ENCODE data around the gene TYW1B. TPM values are rescaled to one million over a fixed set of nuclear protein-coding genes. Genes with fewer than 3 reads are reported as not detected.
"Not testable (repeated sequence)": the region's sequence is repeated elsewhere in the genome, so short reads cannot be mapped to it uniquely, and the experiment has no call there.

TYW1B gene
- total and polyA plus RNA-seq, 5 experiments from 2014 or later: 0.80 to 7.0 (median 2.4) TPM

- POLR2A ChIA-PET: not testable (repeated sequence)
- H3K36me3 Mint-ChIP-seq: peaks cover 27 to 62% (median 51%) of the 10 kb centered on the region in 3 donors
Measured at GRCh38 chr7:72584576-72584975, 243.4 kb downstream of the TYW1B start.

GRCh38 chr7:72583620-72584361 is 244.2 kb downstream of the TYW1B start:
- H3K27me3 Mint-ChIP-seq, POLR2A ChIA-PET, H3K4me3 Mint-ChIP-seq, H3K4me1 Mint-ChIP-seq, DNase-seq, ATAC-seq: not testable (repeated sequence)
- H3K27ac Mint-ChIP-seq: peak overlapping the region in 1 of 10 donors; percentile 5
- peaks cover 27 to 59% (median 50%) of the 10 kb centered on the region in 3 donors for H3K36me3 Mint-ChIP-seq
- peaks cover 0 to 40% (median 11%) of the 10 kb centered on the region in 9 donors for H3K9me3 Mint-ChIP-seq

More at GRCh38 chr7:72584576-72584975, 243.4 kb downstream of the TYW1B start:
- peaks cover 0 to 43% (median 13%) of the 10 kb centered on the region in 9 donors for H3K9me3 Mint-ChIP-seq
- not testable (repeated sequence) for H3K4me3 Mint-ChIP-seq, H3K27ac Mint-ChIP-seq, ATAC-seq, DNase-seq, H3K27me3 Mint-ChIP-seq, H3K4me1 Mint-ChIP-seq

GRCh38 chr7:72580142-72580770 is 247.7 kb downstream of the TYW1B start:
- H3K36me3 Mint-ChIP-seq: peaks cover 28 to 56% (median 53%) of the 10 kb centered on the region in 3 donors
- H3K4me1 Mint-ChIP-seq, POLR2A ChIA-PET, DNase-seq, ATAC-seq, H3K27me3 Mint-ChIP-seq, H3K27ac Mint-ChIP-seq, H3K4me3 Mint-ChIP-seq: not testable (repeated sequence)
- peaks cover 0 to 39% (median 9%) of the 10 kb centered on the region in 9 donors for H3K9me3 Mint-ChIP-seq

GRCh38 chr7:72577107-72577506 is 250.9 kb downstream of the TYW1B start:
- no peak overlapping the region for H3K4me3 Mint-ChIP-seq
- POLR2A ChIA-PET: no interaction called here
- no peak overlapping the region for H3K27ac Mint-ChIP-seq
- peaks cover 23 to 52% (median 33%) of the 10 kb centered on the region in 3 donors for H3K36me3 Mint-ChIP-seq
- no peaks in the 10 kb centered on the region for H3K27me3 Mint-ChIP-seq
- no peak for ATAC-seq
- H3K9me3 Mint-ChIP-seq: peaks cover 0 to 22% (median 9%) of the 10 kb centered on the region in 9 donors
- peaks cover 0 to 1% (median 0%) of the 10 kb centered on the region in 4 donors for H3K4me1 Mint-ChIP-seq
- DNase-seq: no peak

GRCh38 chr7:72561988-72562387 is 266.0 kb downstream of the TYW1B start:
- POLR2A ChIA-PET, DNase-seq, H3K4me3 Mint-ChIP-seq, ATAC-seq, H3K27me3 Mint-ChIP-seq, H3K4me1 Mint-ChIP-seq, H3K27ac Mint-ChIP-seq: not testable (repeated sequence)
- Mint-ChIP-seq H3K9me3 (peaks cover 0 to 49% (median 28%) of the 10 kb centered on the region in 9 donors), H3K36me3 (peaks cover 0 to 17% (median 7%) of the 10 kb centered on the region in 3 donors)

- ATAC-seq, H3K27me3 Mint-ChIP-seq, H3K4me3 Mint-ChIP-seq, H3K4me1 Mint-ChIP-seq, POLR2A ChIA-PET, DNase-seq, H3K27ac Mint-ChIP-seq: not testable (repeated sequence)
- peaks cover 0 to 33% (median 19%) of the 10 kb centered on the region in 9 donors for H3K9me3 Mint-ChIP-seq
- peaks cover 0 to 17% (median 5%) of the 10 kb centered on the region in 3 donors for H3K36me3 Mint-ChIP-seq
Measured at GRCh38 chr7:72559546-72559945, 268.5 kb downstream of the TYW1B start.

GRCh38 chr7:72556733-72557132 is 271.3 kb downstream of the TYW1B start:
- Mint-ChIP-seq H3K9me3 (peaks cover 0 to 22% (median 15%) of the 10 kb centered on the region in 9 donors), H3K36me3 (peaks cover 0 to 23% (median 9%) of the 10 kb centered on the region in 3 donors), H3K27ac (peak overlapping the region in 1 of 10 donors; percentile 31)
- H3K4me1 Mint-ChIP-seq, DNase-seq, POLR2A ChIA-PET, H3K4me3 Mint-ChIP-seq, ATAC-seq, H3K27me3 Mint-ChIP-seq: not testable (repeated sequence)

- H3K27me3 Mint-ChIP-seq, H3K4me1 Mint-ChIP-seq, H3K4me3 Mint-ChIP-seq, H3K27ac Mint-ChIP-seq, ATAC-seq, POLR2A ChIA-PET, DNase-seq: not testable (repeated sequence)
- H3K36me3 Mint-ChIP-seq: peaks cover 0 to 20% (median 5%) of the 10 kb centered on the region in 3 donors
- peaks cover 0 to 22% (median 13%) of the 10 kb centered on the region in 9 donors for H3K9me3 Mint-ChIP-seq
Measured at GRCh38 chr7:72555238-72555637, 272.8 kb downstream of the TYW1B start.

GRCh38 chr7:72554401-72554800 is 273.6 kb downstream of the TYW1B start:
- H3K27ac Mint-ChIP-seq, ATAC-seq, H3K4me3 Mint-ChIP-seq, H3K4me1 Mint-ChIP-seq, H3K27me3 Mint-ChIP-seq, DNase-seq, POLR2A ChIA-PET: not testable (repeated sequence)
- peaks cover 0 to 20% (median 5%) of the 10 kb centered on the region in 3 donors for H3K36me3 Mint-ChIP-seq
- H3K9me3 Mint-ChIP-seq: peaks cover 0 to 20% (median 14%) of the 10 kb centered on the region in 9 donors

- H3K27me3 Mint-ChIP-seq, ATAC-seq, H3K27ac Mint-ChIP-seq, POLR2A ChIA-PET, H3K4me3 Mint-ChIP-seq, DNase-seq, H3K4me1 Mint-ChIP-seq: not testable (repeated sequence)
- Mint-ChIP-seq H3K36me3 (peaks cover 0 to 18% (median 5%) of the 10 kb centered on the region in 3 donors), H3K9me3 (peaks cover 0 to 21% (median 13%) of the 10 kb centered on the region in 9 donors)
Measured at GRCh38 chr7:72550454-72550853, 277.5 kb downstream of the TYW1B start.

- H3K27me3 Mint-ChIP-seq, H3K36me3 Mint-ChIP-seq, POLR2A ChIA-PET, DNase-seq, ATAC-seq, H3K4me3 Mint-ChIP-seq, H3K27ac Mint-ChIP-seq, H3K4me1 Mint-ChIP-seq: not testable (repeated sequence)
- peaks cover 0 to 16% (median 6%) of the 10 kb centered on the region in 9 donors for H3K9me3 Mint-ChIP-seq
Measured at GRCh38 chr7:72546586-72547237, 281.3 kb downstream of the TYW1B start.

- H3K36me3 Mint-ChIP-seq, POLR2A ChIA-PET, H3K4me1 Mint-ChIP-seq, DNase-seq, H3K9me3 Mint-ChIP-seq, H3K27me3 Mint-ChIP-seq, ATAC-seq, H3K27ac Mint-ChIP-seq, H3K4me3 Mint-ChIP-seq: not testable (repeated sequence)
Measured at GRCh38 chr7:72544531-72544930, 283.5 kb downstream of the TYW1B start.

GRCh38 chr7:72540923-72541322 is 287.1 kb downstream of the TYW1B start:
- DNase-seq: no peak
- POLR2A ChIA-PET: no interaction called here
- Mint-ChIP-seq H3K27me3 (peaks cover 0 to 6% (median 0%) of the 10 kb centered on the region in 5 donors), H3K4me1 (no peaks in the 10 kb centered on the region), H3K9me3 (no peaks in the 10 kb centered on the region), H3K4me3 (no peak overlapping the region), H3K36me3 (peaks cover 0 to 2% (median 0%) of the 10 kb centered on the region in 3 donors), H3K27ac (no peak overlapping the region)
- no peak for ATAC-seq
